Mammary epithelial cell (primary cell): ENCODE data around the gene SLC38A9.

Source experiments
- CTCF ChIP-seq, 2 donors: IDR thresholded peaks in 1 of 2; conservative IDR thresholded peaks in 1 of 2; 2 replicates each; pipeline ENCODE4 v1.5.1; 2011 to 2012; ENCODE audit warnings: inconsistent platforms in 2 of 2, low read length in 2 of 2, mild to moderate bottlenecking in 2 of 2, control low read depth in 1 of 2, low read depth in 1 of 2; ENCODE audit not compliant: insufficient read depth in 1 of 2; ENCODE audit errors: extremely low read depth in 1 of 2
- EZH2 ChIP-seq: IDR thresholded peaks from 2 replicates; pipeline ENCODE4 v1.6.1; 2012; ENCODE audit warnings: low read length, inconsistent platforms, borderline replicate concordance

GRCh38 chr5:55624841-55625588 is 87.1 kb downstream of the SLC38A9 start:
- TF ChIP-seq CTCF (conservative IDR thresholded peaks at IDR 0.05 in 1 of 2, IDR thresholded peaks at IDR 0.05 in 1 of 2; ENCODE audit: extremely low read depth in 1 of 2, insufficient read depth in 1 of 2, low read depth in 1 of 2, low read length in 2 of 2) (no peak), EZH2 (no peak)
